ENCODE measurements around the gene NOL4L.

Gene NOL4L

GRCh38 chr20:32474009-32474716 lies 111.0 kb downstream of the NOL4L start:
- Histone ChIP-seq H3K36me3 (ENCODE audit: low read length) (no peaks in the 10 kb centered on the region), H3K4me3 (ENCODE audit: insufficient read depth, low read length, poor library complexity, severe bottlenecking) (no peak overlapping the region), H3K9me2 (replicated peaks; ENCODE audit: insufficient read depth, low read length) (no peaks in the 10 kb centered on the region), H4K20me1 (ENCODE audit: low read depth, low read length) (no peaks in the 10 kb centered on the region), H3F3A (ENCODE audit: insufficient read depth) (no peaks in the 10 kb centered on the region), H3K9me3 (ENCODE audit: insufficient read depth, low read length) (no peaks in the 10 kb centered on the region), H3K4me2 (ENCODE audit: low read depth, low read length, poor library complexity, severe bottlenecking) (no peak overlapping the region), H2AFZ (ENCODE audit: low read depth, low read length, severe bottlenecking) (no peak overlapping the region), H3K27ac (ENCODE audit: low read depth, low read length) (no peak overlapping the region), H3K9ac (ENCODE audit: low read length) (no peak overlapping the region), H3K79me2 (ENCODE audit: insufficient read depth, low read length) (no peaks in the 10 kb centered on the region), H3K27me3 (ENCODE audit: low read length) (no peaks in the 10 kb centered on the region)
- TF ChIP-seq EZH2phosphoT487 (conservative IDR thresholded peaks at IDR 0.05; ENCODE audit: low read length), result no peak
- no peak for TF ChIP-seq CTCF (IDR thresholded peaks at IDR 0.05; ENCODE audit: insufficient read depth, low read length, poor library complexity, severe bottlenecking)

- Histone ChIP-seq H4K20me1 (ENCODE audit: low read depth, low read length) (no peaks in the 10 kb centered on the region), H3K4me3 (ENCODE audit: insufficient read depth, low read length, poor library complexity, severe bottlenecking) (no peak overlapping the region)
- TF ChIP-seq CTCF (IDR thresholded peaks at IDR 0.05; ENCODE audit: insufficient read depth, low read length, poor library complexity, severe bottlenecking) (no peak), EZH2phosphoT487 (conservative IDR thresholded peaks at IDR 0.05; ENCODE audit: low read length) (no peak)
Measured at GRCh38 chr20:32473231-32474008, 111.7 kb downstream of the NOL4L start.

GRCh38 chr20:32472581-32473207 lies 112.4 kb downstream of the NOL4L start:
- Histone ChIP-seq H3K36me3 (ENCODE audit: low read length) (no peaks in the 10 kb centered on the region), H3F3A (ENCODE audit: insufficient read depth) (no peaks in the 10 kb centered on the region), H3K79me2 (ENCODE audit: insufficient read depth, low read length) (no peaks in the 10 kb centered on the region), H3K4me3 (ENCODE audit: insufficient read depth, low read length, poor library complexity, severe bottlenecking) (no peak overlapping the region), H3K9me2 (replicated peaks; ENCODE audit: insufficient read depth, low read length) (no peaks in the 10 kb centered on the region), H3K9ac (ENCODE audit: low read length) (no peak overlapping the region), H3K4me2 (ENCODE audit: low read depth, low read length, poor library complexity, severe bottlenecking) (no peak overlapping the region), H2AFZ (ENCODE audit: low read depth, low read length, severe bottlenecking) (no peak overlapping the region), H3K9me3 (ENCODE audit: insufficient read depth, low read length) (no peaks in the 10 kb centered on the region), H3K27me3 (ENCODE audit: low read length) (no peaks in the 10 kb centered on the region), H4K20me1 (ENCODE audit: low read depth, low read length) (no peaks in the 10 kb centered on the region), H3K27ac (ENCODE audit: low read depth, low read length) (no peak overlapping the region)
- TF ChIP-seq CTCF (IDR thresholded peaks at IDR 0.05; ENCODE audit: insufficient read depth, low read length, poor library complexity, severe bottlenecking), result no peak
- TF ChIP-seq EZH2phosphoT487 (conservative IDR thresholded peaks at IDR 0.05; ENCODE audit: low read length), result no peak

More at GRCh38 chr20:32473231-32474008, 111.7 kb downstream of the NOL4L start:
- Histone ChIP-seq H3K9ac (ENCODE audit: low read length) (no peak overlapping the region), H3K36me3 (ENCODE audit: low read length) (no peaks in the 10 kb centered on the region), H2AFZ (ENCODE audit: low read depth, low read length, severe bottlenecking) (no peak overlapping the region), H3K9me3 (ENCODE audit: insufficient read depth, low read length) (no peaks in the 10 kb centered on the region), H3K4me2 (ENCODE audit: low read depth, low read length, poor library complexity, severe bottlenecking) (no peak overlapping the region), H3K79me2 (ENCODE audit: insufficient read depth, low read length) (no peaks in the 10 kb centered on the region), H3K27ac (ENCODE audit: low read depth, low read length) (no peak overlapping the region), H3K27me3 (ENCODE audit: low read length) (no peaks in the 10 kb centered on the region), H3K9me2 (replicated peaks; ENCODE audit: insufficient read depth, low read length) (no peaks in the 10 kb centered on the region), H3F3A (ENCODE audit: insufficient read depth) (no peaks in the 10 kb centered on the region)
